BLaER1 (cell line): ENCODE results near the gene DSC2.

Source experiments
- H3K27ac ChIP-seq: shearing (Covaris generic); formaldehyde crosslinking; 2 replicates; pipeline ENCODE4 v1.8.1; 2022
- H3K27me3 ChIP-seq: shearing (Covaris generic); formaldehyde crosslinking; 2 replicates; pipeline ENCODE4 v1.8.1; 2022
- H3K36me3 ChIP-seq: shearing (Covaris generic); formaldehyde crosslinking; 2 replicates; pipeline ENCODE4 v1.8.1; 2022
- H3K4me1 ChIP-seq: shearing (Covaris generic); formaldehyde crosslinking; 2 replicates; pipeline ENCODE4 v1.8.1; 2022
- H3K4me2 ChIP-seq: shearing (Covaris generic); formaldehyde crosslinking; 2 replicates; pipeline ENCODE4 v1.8.1; 2022
- H3K4me3 ChIP-seq: shearing (Covaris generic); formaldehyde crosslinking; 2 replicates; pipeline ENCODE4 v1.8.1; 2022
- H3K9ac ChIP-seq: shearing (Covaris generic); formaldehyde crosslinking; 2 replicates; pipeline ENCODE4 v1.8.1; 2022
- H3K9me3 ChIP-seq: shearing (Covaris generic); formaldehyde crosslinking; 2 replicates; pipeline ENCODE4 v1.8.1; 2022
- H4K20me1 ChIP-seq: shearing (Covaris generic); formaldehyde crosslinking; 2 replicates; pipeline ENCODE4 v1.8.1; 2022
- Cebpa-rat ChIP-seq: shearing (Covaris generic); IDR thresholded peaks from 2 replicates; pipeline ENCODE4 v1.8.1; 2022

DSC2 gene

GRCh38 chr18:31120594-31120993, 18.4 kb upstream of the DSC2 start:
- Histone ChIP-seq H3K4me1 (no peaks in the 10 kb centered on the region), H3K4me3 (no peak overlapping the region), H3K9ac (no peak overlapping the region), H3K27ac (no peak overlapping the region), H3K9me3 (no peaks in the 10 kb centered on the region), H3K27me3 (no peaks in the 10 kb centered on the region), H4K20me1 (no peaks in the 10 kb centered on the region), H3K4me2 (no peak overlapping the region), H3K36me3 (no peaks in the 10 kb centered on the region)
- no peak for TF ChIP-seq Cebpa-rat

GRCh38 chr18:31116853-31117595, 14.8 kb upstream of the DSC2 start:
- Histone ChIP-seq H3K27ac (no peak overlapping the region), H3K9me3 (no peaks in the 10 kb centered on the region), H3K4me2 (no peak overlapping the region), H3K36me3 (no peaks in the 10 kb centered on the region), H3K9ac (no peak overlapping the region), H3K4me1 (no peaks in the 10 kb centered on the region), H3K27me3 (no peaks in the 10 kb centered on the region), H4K20me1 (no peaks in the 10 kb centered on the region), H3K4me3 (no peak overlapping the region)
- TF ChIP-seq Cebpa-rat = no peak

GRCh38 chr18:31112804-31113203, 10.6 kb upstream of the DSC2 start:
- Histone ChIP-seq H3K36me3 (no peaks in the 10 kb centered on the region), H3K4me2 (no peak overlapping the region), H3K4me1 (no peaks in the 10 kb centered on the region), H3K27me3 (no peaks in the 10 kb centered on the region), H3K9me3 (no peaks in the 10 kb centered on the region), H4K20me1 (no peaks in the 10 kb centered on the region), H3K27ac (no peak overlapping the region), H3K4me3 (no peak overlapping the region), H3K9ac (no peak overlapping the region)
- TF ChIP-seq Cebpa-rat = no peak

GRCh38 chr18:31105733-31106132, 3.5 kb upstream of the DSC2 start:
- Histone ChIP-seq H3K9me3 (peaks cover 16% of the 10 kb centered on the region), H3K9ac (no peak overlapping the region)
- TF ChIP-seq Cebpa-rat = no peak

GRCh38 chr18:31104444-31104843, 2.2 kb upstream of the DSC2 start:
- no peak for TF ChIP-seq Cebpa-rat
- H3K4me3 ChIP-seq = no peak overlapping the region
- no peaks in the 10 kb centered on the region for H3K27me3 ChIP-seq
- no peaks in the 10 kb centered on the region for H3K36me3 ChIP-seq
- H3K9ac ChIP-seq = no peak overlapping the region
- H3K27ac ChIP-seq = no peak overlapping the region
- H3K9me3 ChIP-seq = peaks cover 17% of the 10 kb centered on the region
- no peaks in the 10 kb centered on the region for H4K20me1 ChIP-seq
- H3K4me2 ChIP-seq = no peak overlapping the region
- H3K4me1 ChIP-seq = no peaks in the 10 kb centered on the region

More at GRCh38 chr18:31105733-31106132, 3.5 kb upstream of the DSC2 start:
- no peak overlapping the region for H3K4me3 ChIP-seq
- no peaks in the 10 kb centered on the region for H4K20me1 ChIP-seq
- no peak overlapping the region for H3K4me2 ChIP-seq
- no peaks in the 10 kb centered on the region for H3K4me1 ChIP-seq
- no peaks in the 10 kb centered on the region for H3K27me3 ChIP-seq
- H3K27ac ChIP-seq = no peak overlapping the region
- H3K36me3 ChIP-seq = no peaks in the 10 kb centered on the region

- H3K27me3 ChIP-seq = no peaks in the 10 kb centered on the region
- peaks cover 17% of the 10 kb centered on the region for H3K9me3 ChIP-seq
- H3K9ac ChIP-seq = no peak overlapping the region
- H3K4me2 ChIP-seq = no peak overlapping the region
- H3K36me3 ChIP-seq = no peaks in the 10 kb centered on the region
- no peak overlapping the region for H3K4me3 ChIP-seq
- no peaks in the 10 kb centered on the region for H3K4me1 ChIP-seq
- no peak for TF ChIP-seq Cebpa-rat
- H3K27ac ChIP-seq = no peak overlapping the region
- no peaks in the 10 kb centered on the region for H4K20me1 ChIP-seq
Observed at GRCh38 chr18:31103423-31103822, 1.2 kb upstream of the DSC2 start.

- Histone ChIP-seq H3K4me3 (no peak overlapping the region), H3K4me2 (no peak overlapping the region)
Observed at GRCh38 chr18:31102941-31103340, 720 bp upstream of the DSC2 start.

GRCh38 chr18:31101183-31102024, 817 bp downstream of the DSC2 start:
- Histone ChIP-seq H3K4me3 (no peak overlapping the region), H3K27ac (no peak overlapping the region), H3K27me3 (no peaks in the 10 kb centered on the region), H3K36me3 (no peaks in the 10 kb centered on the region), H3K9ac (no peak overlapping the region), H3K4me1 (no peaks in the 10 kb centered on the region), H4K20me1 (no peaks in the 10 kb centered on the region), H3K4me2 (no peak overlapping the region), H3K9me3 (peaks cover 17% of the 10 kb centered on the region)
- no peak for TF ChIP-seq Cebpa-rat

More at GRCh38 chr18:31102941-31103340, 720 bp upstream of the DSC2 start:
- Histone ChIP-seq H4K20me1 (no peaks in the 10 kb centered on the region), H3K27ac (no peak overlapping the region), H3K9ac (no peak overlapping the region), H3K36me3 (no peaks in the 10 kb centered on the region), H3K9me3 (peaks cover 17% of the 10 kb centered on the region), H3K4me1 (no peaks in the 10 kb centered on the region), H3K27me3 (no peaks in the 10 kb centered on the region)
- no peak for TF ChIP-seq Cebpa-rat

GRCh38 chr18:31100436-31101182, 1.6 kb downstream of the DSC2 start:
- H3K9ac ChIP-seq = no peak overlapping the region
- no peak overlapping the region for H3K27ac ChIP-seq
- peaks cover 17% of the 10 kb centered on the region for H3K9me3 ChIP-seq
- no peaks in the 10 kb centered on the region for H3K27me3 ChIP-seq
- no peaks in the 10 kb centered on the region for H3K36me3 ChIP-seq
- TF ChIP-seq Cebpa-rat = no peak
- H3K4me2 ChIP-seq = no peak overlapping the region
- H4K20me1 ChIP-seq = no peaks in the 10 kb centered on the region
- no peaks in the 10 kb centered on the region for H3K4me1 ChIP-seq
- no peak overlapping the region for H3K4me3 ChIP-seq
